Measurements from ENCODE around the gene PLEKHA4. TPM values are rescaled to one million over a fixed set of nuclear protein-coding genes. Genes with fewer than 3 reads are reported as not detected.
"Not testable (repeated sequence)": the region's sequence is repeated elsewhere in the genome, so short reads cannot be mapped to it uniquely, and the experiment has no call there.

Gene PLEKHA4
- polyA plus RNA-seq, 4 donors = 19.8 to 60.5 (median 27.7) TPM

DNA sequence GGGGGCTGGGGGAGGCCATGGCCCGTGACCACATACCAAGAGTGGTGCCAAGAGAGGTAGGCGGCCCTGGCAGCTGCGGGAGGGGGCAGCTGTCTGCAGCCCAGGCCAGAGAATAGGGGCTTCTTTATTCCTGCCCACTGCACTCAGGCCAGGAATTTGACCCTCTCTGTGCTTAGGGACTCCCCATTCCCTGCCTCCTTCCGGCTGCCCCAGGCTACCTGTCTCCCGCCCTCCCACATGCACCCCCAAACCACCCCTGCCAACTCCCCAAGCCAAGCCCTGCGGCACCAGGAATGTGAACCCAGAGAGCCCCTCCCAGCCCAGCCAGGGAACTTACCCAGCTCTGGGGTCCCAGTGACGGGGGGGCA is 687 bp downstream of the PLEKHA4 start:
- no peak for DNase-seq (ENCODE audit: low read depth in 4 of 4, low spot score in 3 of 4)

DNA sequence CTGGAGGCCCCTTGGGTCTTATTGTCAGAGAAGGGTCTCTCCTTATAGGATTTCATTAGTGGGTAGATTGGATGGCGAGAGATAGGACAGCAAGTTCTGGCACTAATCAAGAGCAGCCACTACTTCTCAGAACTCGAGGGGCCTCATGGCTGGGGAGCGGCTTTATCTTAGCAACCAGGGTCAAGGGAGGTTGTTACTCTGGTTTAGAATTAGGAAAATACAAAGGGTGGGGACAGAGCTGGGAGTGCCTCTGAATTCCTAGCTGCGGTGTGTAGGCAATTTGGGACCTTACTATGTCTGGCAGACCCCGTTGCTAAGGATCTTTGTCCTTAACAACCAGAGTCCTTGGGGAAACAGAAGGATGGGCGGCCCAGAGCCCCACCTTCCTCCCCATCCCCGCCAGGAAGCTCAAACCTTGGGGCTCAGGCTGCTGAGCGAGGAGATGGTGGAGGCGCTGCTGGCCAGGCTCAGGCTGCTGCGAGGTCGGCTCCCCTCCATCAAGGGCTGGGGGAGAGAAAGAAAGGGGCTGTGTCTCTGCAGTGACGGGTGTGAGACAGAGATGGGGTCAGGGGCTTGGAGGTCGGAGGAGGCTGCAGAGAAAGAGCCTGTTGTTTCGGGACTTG is 1.2 kb downstream of the PLEKHA4 start:
- DNase-seq (ENCODE audit: low read depth in 4 of 4, low spot score in 3 of 4) = no peak

- no peak for DNase-seq (ENCODE audit: low read depth in 4 of 4, low spot score in 3 of 4)
These were observed 1.7 kb downstream of the PLEKHA4 start for GRCh38 chr19:48866692-48867091.

DNA sequence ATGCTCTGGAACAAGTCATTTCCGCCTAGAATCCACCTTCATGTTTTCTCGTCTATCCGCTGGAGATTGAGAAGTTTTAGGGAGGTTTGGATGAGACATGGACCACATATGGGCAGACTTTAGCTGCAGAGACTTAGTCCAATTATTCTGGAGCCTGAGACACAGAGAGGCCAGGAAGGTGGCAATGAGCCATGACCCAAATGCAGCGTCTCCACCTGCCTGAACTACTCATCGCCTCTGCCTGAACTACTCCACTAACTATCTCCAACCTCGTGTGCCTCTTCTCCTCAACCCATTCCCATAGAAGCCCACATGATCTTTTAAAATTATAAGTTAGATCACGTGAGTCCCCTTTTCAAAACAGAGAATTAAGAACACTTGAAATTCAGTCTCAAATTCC is 5.6 kb downstream of the PLEKHA4 start:
- no peak for DNase-seq (ENCODE audit: low read depth in 4 of 4, low spot score in 3 of 4)

- no peak for DNase-seq (ENCODE audit: low read depth in 4 of 4, low spot score in 3 of 4)
These were observed 7.1 kb downstream of the PLEKHA4 start for GRCh38 chr19:48861313-48861712.

GRCh38 chr19:48859711-48860572 is 8.5 kb downstream of the PLEKHA4 start:
- DNase-seq (ENCODE audit: low read depth in 4 of 4, low spot score in 3 of 4) = no peak

- DNase-seq (ENCODE audit: low read depth in 4 of 4, low spot score in 3 of 4) = no peak
These were observed 9.3 kb downstream of the PLEKHA4 start for GRCh38 chr19:48858984-48859710.

DNA sequence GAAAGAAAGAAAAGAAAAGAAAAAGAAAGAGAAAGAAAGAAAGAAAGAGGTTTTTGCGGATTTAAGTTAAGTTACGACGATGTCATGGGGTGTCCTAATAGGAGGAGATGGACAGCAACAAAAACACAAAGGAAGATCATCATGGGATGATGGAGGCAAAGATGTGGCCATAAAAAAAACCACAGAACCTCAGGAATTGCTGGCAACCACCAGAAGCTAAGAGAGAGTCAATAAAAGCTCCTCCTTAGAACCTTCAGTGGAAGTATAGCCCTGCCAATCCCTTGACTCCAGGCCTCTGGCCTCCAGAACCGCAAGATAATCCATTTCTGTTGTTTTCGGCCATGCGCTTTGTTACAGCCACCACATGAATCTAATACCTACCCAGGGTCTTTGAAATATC is 11.5 kb downstream of the PLEKHA4 start:
- DNase-seq (ENCODE audit: low read depth in 4 of 4, low spot score in 3 of 4) = no peak

- no peak for DNase-seq (ENCODE audit: low read depth in 4 of 4, low spot score in 3 of 4)
These were observed 14.3 kb downstream of the PLEKHA4 start for GRCh38 chr19:48854103-48854502.

- no peak for DNase-seq (ENCODE audit: low read depth in 4 of 4, low spot score in 3 of 4)
These were observed 14.9 kb downstream of the PLEKHA4 start for GRCh38 chr19:48853483-48853882.

GRCh38 chr19:48852292-48852691 is 16.1 kb downstream of the PLEKHA4 start:
- DNase-seq (ENCODE audit: low read depth in 4 of 4, low spot score in 3 of 4) = no peak

GRCh38 chr19:48846659-48847058 is 21.8 kb downstream of the PLEKHA4 start:
- not testable (repeated sequence) for DNase-seq (ENCODE audit: low read depth in 4 of 4, low spot score in 3 of 4)

DNA sequence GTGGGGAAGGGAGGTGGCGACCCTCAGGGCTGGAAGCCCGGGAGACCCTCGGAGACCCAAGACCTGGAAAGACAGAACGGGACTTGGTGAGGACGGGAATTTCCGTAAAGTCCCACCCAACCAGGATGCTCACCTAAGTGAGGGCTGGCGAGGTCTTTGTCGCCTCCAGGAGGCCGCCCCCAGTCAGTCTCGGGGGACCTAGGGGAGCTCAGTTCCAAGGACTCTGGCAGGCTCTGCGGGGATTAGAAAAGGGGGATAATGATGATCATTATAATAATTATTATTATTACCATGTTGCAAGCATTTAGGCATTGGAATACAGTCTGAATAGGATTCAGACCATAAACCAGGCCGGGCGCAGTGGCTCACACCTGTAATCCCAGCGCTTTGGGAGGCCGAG is 23.0 kb downstream of the PLEKHA4 start:
- DNase-seq (ENCODE audit: low read depth in 4 of 4, low spot score in 3 of 4) = no peak

DNA sequence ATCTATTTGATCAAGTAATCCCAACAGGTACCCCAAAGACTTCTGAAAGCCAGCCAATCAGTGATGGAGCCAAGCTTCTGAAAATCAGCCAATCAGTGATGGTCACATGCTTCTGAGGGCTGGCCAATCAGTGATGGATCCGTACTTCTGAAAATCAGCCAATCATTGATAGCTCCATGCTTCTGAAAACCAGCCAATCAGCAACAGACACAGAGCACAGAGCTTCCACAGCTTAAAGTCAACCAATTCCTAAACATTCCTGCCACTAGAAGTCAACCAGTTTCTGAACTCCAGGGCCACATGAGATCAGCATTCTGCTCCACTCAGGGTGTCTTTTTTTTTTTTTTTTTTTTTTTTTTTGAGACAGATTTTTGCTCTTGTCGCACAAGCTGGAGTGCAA is 23.9 kb downstream of the PLEKHA4 start:
- no peak for DNase-seq (ENCODE audit: low read depth in 4 of 4, low spot score in 3 of 4)

GRCh38 chr19:48842789-48843162 is 25.6 kb downstream of the PLEKHA4 start:
- DNase-seq (ENCODE audit: low read depth in 4 of 4, low spot score in 3 of 4) = peak in 2 of 4 donors; percentile 52 to 54

GRCh38 chr19:48841571-48841970 is 26.8 kb downstream of the PLEKHA4 start:
- DNase-seq (ENCODE audit: low read depth in 4 of 4, low spot score in 3 of 4) = no peak

DNA sequence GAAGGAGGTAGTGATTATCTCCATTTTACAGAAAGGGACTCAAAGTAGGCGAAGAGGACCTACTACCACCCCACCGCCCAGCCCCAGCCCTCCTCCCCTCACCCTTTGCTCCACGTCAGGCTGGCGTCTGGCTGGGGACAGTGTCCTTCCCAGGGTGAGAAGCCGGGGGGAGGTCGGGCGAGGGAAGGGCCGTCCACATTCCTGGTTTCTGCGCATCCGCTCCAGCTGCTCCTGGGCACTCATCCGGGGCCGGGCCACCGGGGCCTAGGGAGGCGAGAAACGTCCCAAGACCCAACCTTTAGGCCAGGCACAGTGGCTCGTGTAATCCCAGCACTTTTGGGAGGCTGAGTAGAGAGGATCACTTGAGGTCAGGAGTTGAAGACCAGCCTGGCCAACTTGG is 27.4 kb downstream of the PLEKHA4 start:
- DNase-seq (ENCODE audit: low read depth in 4 of 4, low spot score in 3 of 4) = no peak

- DNase-seq (ENCODE audit: low read depth in 4 of 4, low spot score in 3 of 4) = no peak
These were observed 30.7 kb downstream of the PLEKHA4 start for GRCh38 chr19:48837687-48838086.

DNA sequence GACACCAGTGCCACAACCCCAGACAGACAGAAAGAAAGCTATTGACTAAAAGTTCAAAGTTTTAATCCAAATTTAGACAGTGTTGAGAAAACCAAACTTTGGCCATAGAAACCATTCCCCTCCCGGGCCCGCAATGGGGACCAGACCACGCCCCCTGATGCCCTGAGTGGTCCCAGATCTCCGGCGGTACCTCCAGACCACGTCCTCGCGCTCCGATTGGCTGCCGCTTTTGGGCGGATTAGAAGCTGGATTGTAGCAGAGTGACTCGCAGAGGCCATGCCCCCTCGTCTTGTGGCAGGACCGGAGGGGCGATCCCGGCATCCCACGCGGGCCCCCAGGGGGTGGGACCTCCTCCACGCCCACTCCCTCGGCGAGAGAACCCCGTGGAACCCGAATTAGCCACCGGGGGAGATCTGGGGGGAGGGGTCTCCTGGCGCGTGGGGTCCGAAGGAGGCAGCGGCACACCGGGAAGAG is 31.3 kb downstream of the PLEKHA4 start:
- DNase-seq (ENCODE audit: low read depth in 4 of 4, low spot score in 3 of 4) = peak in 3 of 4 donors; percentile 59 to 69 (median 60)

DNA sequence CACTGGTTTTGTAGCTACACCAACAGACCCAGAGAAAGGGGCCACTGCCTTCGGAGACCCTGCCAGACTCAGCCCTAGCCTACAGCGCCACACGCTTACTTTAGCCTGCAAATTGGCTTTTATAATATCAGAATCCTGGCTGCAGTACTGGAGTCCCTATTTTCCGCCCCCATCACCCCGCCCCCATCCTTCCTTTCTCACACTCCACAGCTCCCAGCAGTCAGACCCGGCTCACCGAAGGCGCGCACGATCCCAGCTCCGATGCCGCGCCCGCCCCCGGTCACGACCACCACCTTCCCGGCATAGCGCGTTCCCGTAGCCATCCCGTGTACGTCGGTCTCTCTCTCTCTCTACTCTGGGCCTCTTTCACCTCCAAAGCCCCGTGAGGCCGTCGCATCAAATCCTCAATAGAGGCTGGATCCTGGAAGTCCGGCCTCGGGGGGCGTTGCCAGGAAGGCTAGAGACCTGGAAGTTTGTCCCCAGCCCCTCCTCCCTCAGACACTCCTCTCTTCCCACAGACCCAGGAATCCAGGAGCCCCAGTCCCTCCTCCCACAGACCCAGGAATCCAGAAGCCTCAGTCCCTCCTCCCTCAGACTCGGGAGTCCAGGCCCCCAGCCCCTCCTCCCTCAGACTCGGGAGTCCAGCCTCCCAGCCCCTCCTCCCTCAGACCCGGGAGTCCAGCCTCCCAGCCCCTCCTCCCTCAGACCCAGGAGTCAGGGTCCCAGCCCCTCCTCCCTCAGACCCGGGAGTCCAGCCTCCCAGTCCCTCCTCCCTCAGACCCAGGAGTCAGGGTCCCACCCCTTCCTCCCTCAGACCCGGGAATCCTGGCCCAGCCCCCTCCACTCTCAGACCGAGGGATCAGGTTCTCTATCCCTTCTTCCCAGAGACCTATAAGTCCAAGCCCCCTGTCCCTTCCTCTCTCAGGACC is 32.1 kb downstream of the PLEKHA4 start, which contains the start of gene HSD17B14:
TSS of gene HSD17B14 (minus strand) at position 403 of the 929 bp plus-strand sequence. CDS start at position 323, 80 bp downstream.
- DNase-seq (ENCODE audit: low read depth in 4 of 4, low spot score in 3 of 4) = peak in 3 of 4 donors; percentile 43 to 60 (median 52)

Measured in left renal pelvis (tissue), 4 donors.